ENCODE results near the gene STAB1.
A peak's percentile ranks its signal among the peaks of the same experiment; 100 is the strongest.
"Not testable (repeated sequence)": the region's sequence is repeated elsewhere in the genome, so short reads cannot be mapped to it uniquely, and the experiment has no call there.

The STAB1 gene

DNA sequence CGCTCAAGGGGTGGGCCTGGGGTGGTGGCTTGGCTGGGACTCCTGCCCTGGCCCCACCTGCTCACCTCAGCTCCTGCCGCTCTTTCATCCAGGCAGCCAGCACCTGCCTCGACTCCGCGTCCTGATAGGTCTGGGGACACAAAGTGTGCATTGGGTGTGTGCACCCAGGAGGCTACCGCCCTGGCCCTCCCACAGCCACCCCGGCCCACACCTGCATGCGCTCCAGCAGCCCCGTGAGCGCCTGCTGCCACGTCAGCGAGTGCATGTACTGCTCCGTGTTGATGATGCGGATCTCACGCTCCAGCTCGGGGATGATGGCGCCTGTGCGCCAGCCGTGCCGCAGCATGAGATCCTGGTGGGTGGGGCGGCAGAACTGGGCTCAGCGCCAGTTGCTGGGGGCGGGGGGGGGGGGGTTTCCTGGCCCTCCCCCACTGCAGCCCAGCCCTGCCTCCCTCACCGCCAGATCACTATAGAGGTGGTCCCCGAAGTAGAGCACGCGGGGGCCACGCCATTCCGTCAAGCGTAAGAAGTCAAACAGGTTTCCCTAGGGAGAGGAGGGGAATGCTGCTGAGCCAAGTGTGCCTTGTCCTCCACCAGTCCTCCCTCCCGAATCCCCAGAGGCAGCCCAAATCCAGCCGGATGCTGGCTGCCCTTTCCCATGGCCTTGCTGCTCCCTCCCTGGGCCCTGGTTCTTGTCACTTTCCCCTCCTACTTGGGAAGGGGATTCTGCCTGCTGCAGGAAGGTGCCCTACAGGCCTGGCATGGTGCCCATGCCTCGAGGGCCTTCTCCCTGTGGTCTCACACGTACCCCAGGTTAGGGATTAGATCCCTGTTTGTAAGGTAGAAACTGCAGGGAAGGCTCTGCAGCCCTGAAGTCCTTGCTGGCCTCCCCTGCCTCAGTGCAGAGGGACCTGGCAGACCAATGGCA lies 29.9 kb downstream of the STAB1 start:
- DNase-seq (ENCODE audit: low read depth) = no peak

DNA sequence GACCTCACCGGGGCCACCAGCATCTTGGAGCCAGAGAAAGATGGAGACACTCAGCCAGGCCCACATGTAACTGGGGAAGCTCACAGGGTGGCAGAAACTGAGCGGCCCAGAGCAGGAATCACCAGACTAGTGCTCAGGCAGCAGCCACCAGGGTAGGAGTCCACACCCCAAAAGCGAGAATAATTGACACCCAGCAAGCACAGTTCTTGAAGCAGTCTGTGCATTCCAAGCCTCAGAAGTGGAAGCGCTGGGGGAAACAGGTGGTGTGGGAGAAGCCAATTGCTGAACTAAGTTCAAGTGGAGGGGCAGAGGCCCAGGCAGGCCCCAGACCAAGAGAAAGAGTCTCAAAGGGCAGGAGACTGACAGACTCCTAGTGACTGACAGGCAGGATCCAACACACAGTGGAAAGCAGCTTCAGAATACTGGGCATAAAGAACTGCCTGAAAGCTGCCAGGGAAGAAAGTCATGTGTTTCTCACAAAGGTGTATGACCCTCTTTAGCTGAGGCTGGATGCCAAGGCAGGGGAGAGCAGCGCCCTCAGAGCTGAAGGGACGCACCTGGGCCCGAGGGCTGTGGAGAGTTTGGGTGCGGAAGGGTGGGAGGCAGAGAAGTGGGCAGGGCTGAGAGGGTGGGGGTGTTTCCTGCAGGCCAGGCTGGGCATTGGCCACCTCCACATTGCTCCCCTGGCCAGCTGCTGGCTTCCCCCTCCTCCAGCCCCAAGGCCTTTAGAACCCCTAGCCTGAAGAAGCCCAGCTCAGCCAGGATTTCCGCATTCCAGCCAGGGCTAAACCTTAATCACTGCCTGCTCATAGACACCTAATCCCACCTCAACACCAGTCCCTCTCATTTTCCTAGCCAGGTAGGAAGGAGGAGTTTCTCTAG lies 30.8 kb downstream of the STAB1 start:
- DNase-seq (ENCODE audit: low read depth) = no peak

DNA sequence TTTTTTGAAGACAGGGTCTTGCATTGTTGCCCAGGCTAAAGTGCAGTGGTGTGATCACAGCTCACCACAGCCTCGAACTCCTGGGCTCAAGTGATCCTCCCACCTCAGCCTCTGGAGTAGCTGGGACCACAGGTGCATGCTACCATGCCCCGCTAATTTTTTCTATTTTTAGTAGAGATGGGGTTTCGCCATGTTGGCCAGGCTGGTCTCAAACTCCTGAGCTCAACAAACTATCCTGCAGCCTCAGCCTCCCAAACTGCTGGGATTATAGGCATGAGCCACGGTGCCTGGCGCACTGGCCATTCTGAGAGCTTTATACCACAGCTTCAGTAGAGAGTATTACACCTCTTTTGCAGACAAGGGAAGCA lies 31.5 kb downstream of the STAB1 start:
- not testable (repeated sequence) for DNase-seq (ENCODE audit: low read depth)

DNA sequence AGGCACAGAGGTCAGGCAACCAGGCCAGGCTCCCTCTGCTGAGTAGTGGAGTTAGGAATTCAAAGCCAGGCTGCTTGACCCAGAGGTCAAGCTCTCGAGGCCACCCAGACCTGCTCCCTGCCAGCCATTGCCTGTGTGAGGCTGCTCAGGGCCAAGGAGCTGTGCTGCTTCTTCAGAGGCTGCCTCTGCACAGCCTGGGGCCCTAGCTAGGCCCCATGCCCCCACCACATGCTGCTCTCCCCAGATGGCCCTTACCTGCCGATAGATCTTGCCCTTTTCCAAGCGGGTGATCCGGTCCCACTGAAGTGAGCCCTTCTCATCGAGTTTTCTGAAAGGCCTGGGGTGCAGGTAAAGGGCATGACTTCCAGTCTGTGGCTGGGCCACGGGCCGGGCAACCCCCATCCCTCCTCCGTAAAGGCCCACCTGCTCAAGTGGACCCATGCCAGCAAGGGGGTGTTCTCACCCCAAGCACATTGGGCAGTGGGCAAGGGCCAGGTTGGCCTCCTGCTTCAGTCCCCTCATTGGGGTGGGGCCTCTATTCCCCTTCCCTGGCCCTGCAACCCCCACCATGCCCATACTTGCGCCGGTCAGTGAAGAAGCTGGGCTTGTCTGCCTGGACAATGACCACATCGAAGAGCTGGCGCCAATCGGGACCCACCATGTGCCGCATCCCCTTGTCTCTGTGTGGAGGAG lies 32.0 kb downstream of the STAB1 start:
- no peak for DNase-seq (ENCODE audit: low read depth)

DNA sequence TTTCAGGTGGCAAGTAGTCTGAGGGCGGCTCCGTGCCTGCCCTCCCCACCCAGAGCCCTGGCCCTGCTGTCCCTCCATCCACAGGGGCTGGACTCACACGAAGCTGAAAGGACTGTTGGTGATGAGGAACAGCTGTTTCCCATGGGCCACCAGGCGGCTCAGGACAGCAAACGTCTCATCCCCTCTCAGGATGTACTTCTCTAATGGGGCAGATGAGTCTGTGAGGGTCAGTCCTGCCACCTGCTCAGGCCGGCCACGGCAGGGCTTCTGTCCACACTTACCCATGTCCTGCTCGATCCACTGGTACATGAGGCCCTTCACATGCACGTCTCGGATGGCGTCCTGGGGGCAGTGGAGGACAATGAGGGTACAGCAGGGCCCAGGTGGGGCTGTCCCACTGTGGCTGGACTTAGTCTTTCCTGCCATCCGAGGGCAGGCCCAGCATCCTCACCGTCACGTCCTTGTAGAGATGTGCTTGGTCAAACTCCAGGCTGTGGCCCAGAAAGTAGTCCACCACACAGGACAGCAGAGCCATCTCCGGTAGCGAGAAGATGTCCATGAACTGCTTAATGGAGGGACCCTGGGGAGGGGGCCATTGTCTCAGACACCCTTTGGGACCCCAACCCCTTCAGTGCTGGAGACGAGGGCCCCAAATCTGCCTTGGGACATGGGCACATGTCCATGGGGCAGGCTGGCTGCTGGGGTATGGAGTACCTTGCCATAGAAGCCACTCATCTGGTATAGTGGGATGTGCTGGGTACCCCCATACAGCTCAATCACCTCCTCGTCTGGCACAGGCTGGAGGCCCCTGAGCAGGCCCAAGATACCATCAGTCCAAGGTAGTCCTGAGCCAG lies 32.8 kb downstream of the STAB1 start:
- DNase-seq (ENCODE audit: low read depth) = no peak

DNA sequence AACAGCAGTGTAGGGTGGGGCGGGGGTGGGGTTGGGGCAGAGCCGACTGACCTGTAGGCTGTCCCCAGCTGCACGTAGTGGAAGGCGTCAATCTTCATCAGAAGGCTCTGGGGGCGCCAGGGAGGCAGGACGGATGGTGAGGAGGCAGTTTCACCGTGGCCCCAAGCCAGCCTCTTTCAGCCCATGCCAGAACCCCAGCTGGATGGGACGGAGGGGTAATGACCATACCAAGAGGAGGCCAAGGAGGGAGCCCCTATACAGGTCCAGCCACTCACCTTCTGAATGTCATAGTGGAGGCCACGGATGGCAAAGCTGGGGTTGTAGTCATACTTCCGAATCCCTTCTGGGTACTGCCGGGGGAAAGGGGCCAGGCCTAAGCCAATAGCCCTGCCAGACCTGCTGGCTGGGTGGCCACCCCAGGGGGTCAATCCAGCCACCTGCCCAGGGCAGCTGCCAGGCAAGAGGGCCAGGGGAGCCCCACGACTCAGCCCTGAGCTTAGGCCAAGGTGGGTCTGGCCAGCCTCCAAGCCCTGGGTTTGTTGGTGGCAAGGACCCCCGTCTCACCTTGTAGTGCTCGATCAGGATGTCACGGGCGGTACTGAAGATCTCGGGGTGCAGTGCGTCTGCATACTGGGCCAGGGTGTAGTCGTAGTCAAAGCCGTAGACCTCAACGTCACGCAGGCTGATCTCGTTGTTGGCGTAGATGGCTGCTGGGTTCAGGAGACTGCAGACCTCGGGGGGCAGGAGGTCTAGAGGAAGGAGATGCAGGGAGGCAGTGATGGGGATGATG lies 33.6 kb downstream of the STAB1 start:
- DNase-seq (ENCODE audit: low read depth) = no peak

DNA sequence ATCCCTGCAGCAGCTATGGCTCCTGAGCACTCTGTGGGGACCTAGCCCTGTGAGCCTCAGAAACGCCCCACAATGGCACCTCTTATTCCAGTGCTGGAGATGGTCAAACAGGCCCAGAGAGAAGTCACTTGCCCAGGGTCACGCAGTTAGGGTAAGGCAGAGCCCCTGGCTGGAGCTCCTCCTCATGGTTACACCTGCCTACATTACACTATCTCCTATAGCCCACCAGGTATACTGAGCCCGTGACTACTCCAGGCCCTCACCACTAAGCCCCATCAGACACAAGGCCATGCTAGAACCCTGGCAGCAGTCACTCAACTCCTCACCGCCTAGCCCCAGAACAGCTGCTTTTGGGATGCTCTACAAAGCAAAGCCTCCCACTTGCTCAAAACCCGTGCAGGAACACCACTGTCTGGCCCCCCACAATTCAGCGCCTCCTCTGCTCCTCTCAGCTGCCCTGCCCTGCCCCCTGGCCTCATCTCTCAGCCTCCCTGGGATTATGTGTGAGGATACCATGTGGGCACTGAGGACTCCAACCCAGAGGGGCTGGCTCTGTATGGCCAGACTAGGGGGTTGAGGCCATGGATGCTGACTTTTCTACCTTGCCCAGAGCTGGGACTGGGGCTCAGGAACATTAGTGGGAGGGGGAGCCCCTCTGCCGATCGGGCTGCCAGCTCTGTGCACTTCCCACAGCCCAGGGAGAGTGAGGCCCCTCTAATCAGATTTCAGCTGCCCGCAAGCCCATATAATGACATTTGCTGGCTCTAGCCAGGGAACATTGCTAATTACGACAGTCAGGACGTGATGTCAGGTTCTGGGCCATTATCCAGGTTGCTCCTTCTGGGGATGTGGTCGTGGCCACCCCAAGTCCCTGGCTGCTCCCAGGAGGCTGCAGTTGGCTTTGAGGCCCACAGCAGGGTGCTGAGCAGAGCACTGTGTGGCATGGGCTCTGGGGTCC lies 34.5 kb downstream of the STAB1 start:
- no peak for DNase-seq (ENCODE audit: low read depth)

DNA sequence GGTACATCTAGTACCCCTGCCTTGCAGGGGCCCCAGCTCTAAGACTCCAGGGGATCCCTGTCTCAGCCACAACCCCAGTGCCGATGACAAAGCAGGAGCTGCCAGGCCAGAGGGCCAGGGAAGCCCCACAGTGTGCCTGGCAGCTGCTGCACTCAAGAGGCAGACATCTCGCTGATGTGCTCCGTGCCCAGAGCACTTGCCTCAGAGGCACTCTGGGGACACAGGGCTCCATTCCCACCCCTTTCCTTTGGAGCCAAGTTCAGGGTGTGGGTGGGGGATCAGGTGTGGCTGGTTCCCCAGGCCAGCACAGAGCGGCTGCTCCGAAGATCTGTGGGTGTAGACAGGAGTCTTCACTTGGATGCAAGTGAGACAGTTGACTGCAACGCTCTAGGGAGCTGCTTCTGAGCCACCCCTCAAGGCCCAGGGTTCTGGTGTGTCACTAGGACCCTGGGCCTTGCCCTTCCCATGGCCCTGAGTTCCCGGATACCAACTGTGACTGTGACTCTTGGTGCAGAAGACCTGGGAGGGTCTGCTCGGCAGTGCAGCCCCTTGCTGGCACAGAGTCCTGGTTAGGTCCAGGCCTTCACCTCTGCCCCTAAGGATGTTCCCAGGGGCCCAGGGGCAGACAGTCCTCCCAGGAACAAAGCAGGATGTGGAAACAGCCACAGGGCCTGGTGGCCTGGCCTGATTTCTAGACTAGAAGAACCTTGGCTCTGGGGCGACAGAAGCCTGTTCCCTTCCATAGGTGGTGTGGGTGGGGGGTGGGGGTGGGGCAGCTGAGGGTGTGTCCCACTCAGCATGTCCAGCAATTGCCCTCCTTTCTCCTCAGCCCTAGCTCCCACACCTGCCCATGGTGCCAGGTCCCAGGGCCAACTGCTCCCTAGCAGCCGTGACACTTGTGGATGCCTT lies 36.0 kb downstream of the STAB1 start:
- no peak for DNase-seq (ENCODE audit: low read depth)

DNA sequence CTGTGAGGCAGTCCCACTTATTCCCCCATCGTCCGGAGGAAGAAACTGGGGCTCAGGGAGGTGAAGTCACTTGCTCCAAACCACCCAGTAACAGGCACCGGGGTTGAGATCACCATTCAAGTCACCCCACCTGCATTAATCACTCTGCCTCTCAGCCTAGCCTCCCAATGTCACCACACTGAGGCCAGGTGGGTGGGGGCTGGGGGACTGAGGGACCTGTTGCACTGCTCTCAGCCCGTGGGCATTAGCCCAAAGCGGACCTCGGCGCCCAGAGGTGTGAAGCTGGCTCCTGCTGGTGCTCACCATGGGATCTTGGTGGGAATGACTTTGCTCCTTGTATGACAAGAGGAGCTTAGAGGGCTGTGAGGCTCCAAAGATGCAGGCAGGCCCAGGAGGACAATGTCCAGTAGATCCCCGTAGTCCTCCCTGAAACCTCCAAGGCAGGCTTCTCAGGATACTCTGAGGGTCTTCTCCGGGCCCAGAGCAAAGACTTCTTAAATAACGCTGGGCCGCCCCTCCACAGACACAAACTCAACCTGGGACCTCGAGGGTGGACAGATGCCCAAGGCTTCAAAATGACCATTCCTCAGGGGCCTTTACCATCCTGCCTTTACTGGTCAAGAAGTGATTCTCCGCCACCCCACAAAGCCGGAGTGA lies 36.9 kb downstream of the STAB1 start:
- DNase-seq (ENCODE audit: low read depth) = no peak

DNA sequence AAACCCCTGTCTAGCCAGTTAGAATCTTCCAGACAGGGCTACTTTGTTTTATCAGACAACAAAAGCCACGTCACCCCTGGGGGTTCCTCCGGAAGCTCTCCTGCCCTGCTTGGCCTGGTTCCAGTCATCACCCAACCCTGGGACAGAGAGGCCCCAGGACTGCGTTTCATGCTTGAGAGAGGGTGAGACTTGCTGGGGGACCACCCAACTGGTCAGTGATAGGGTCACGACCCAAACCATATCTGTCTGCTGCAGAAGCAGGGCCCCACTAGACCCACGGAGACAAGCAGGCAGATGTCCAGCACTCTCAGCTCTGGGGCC lies 37.3 kb downstream of the STAB1 start:
- peak; percentile 65 for DNase-seq (ENCODE audit: low read depth)

DNA sequence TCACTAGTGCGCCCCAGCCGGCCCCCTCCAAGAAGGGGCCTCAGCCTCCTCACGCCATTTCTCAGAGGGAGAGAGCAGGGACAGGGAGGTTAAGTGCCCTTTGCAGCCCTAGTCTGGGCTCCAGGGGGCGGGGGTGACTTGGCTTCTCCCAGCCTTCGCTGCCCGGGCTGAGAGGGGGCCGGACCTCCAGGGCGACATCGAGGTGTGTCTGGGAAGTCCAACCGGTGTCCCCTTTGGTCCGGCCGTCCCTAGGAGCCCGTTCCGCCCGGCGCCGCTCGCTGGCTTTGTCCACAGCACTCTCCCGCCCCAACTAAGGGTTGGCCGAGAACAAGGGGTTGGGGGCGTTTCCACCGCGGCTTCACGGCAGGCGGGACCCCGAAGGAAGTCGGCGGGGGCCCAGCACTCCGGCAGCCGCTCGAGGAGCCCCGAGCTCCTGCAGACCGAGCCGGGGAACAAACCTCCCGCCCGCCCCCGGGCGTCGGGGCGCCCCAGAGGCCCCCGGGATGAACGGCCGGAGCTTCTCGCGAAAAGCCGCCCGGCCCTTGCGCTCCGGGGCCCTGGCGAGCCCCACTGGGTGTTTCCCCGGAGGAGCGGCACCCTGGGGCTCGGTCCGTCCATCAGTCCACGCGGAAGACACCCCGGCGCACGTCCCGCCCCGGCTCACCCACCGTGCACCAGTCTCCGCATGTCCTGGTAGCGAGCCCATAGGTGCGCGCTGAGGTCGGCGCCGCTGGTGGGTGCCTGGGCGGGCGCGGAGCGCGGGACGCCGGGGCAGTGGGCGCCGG lies 37.9 kb downstream of the STAB1 start:
- DNase-seq (ENCODE audit: low read depth) = no peak

DNA sequence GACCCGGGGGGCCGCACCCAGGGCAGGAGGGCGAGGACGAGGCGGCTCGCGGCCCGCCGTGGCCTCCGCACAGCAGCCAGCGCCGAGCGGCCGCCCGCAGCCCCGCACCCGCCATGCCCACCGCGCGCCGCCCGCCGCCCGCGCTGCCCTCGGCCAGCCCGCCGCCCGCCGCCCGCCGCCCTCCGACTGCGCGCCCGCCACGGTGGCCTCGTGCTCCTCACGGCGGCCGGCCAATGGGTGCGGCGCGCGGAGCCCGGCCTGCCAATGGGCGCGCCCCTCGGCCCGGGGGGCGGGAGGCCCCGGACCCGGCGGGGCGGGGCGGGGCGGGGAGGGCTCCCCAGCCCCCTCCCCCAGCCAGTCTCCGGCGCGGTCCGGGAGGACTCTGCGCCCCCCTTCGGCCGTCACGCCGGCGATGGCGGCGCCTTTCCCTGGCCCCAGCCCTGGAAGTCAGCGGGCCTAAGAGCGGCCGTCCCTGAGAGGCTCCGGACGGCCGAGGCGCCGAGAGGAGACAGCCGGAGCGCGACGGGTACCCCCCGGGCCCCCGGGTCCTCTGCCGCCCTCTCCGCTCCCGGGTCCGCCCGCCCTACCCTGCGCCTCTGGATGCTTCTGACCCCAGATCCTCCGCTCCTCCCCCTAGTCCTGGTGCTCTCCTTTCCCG lies 38.6 kb downstream of the STAB1 start, which contains the start of gene NT5DC2:
Gene NT5DC2, minus strand, starts transcription at position 235 of the 658 bp plus-strand sequence. Its CDS starts 120 bp downstream, at position 115.
- peak; percentile 42 for DNase-seq (ENCODE audit: low read depth)

DNA sequence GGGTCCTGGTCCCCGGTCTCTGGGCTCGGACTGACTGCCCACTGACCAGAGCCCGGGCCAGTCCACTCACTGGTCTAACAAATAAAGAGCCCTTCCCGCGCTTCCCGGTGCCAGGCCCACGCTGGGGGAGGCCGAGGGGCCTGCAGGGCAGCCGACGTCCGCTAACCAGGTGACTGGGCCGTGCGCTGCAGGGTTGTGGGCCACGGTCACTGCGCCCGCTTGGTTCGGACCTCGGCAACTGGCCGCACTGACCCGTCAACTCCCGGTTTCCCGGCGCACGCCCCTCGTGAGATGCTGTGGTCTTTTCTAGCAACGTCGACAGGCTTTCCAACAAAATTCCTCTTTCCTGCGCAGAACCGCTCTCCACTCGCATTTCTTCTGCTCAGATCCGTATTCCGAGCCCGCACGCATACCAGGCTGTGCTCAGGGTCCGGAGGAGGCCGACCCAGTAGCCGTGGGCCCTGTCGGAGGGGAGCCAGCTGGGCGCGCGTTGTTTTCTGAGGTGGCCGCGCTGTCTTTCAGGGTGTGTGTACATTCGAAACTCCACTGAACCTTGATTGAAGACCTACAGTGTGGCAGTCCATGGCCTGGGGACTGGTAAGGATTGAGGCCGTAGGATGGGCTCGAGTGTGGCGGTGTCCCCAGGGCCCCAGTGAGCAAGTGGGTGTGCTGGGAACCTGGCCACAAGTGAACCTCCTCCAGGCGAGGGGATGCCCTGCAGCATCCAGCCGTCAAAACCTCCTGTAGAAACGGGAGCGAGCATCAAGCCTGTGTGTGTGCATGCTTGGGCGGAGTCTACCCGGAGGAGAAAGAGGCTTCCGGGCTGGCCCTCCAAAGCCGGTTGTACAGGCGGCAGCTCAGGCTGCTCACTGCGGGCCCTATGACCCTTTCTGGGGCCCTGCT lies 39.4 kb downstream of the STAB1 start:
- DNase-seq (ENCODE audit: low read depth) = no peak

DNA sequence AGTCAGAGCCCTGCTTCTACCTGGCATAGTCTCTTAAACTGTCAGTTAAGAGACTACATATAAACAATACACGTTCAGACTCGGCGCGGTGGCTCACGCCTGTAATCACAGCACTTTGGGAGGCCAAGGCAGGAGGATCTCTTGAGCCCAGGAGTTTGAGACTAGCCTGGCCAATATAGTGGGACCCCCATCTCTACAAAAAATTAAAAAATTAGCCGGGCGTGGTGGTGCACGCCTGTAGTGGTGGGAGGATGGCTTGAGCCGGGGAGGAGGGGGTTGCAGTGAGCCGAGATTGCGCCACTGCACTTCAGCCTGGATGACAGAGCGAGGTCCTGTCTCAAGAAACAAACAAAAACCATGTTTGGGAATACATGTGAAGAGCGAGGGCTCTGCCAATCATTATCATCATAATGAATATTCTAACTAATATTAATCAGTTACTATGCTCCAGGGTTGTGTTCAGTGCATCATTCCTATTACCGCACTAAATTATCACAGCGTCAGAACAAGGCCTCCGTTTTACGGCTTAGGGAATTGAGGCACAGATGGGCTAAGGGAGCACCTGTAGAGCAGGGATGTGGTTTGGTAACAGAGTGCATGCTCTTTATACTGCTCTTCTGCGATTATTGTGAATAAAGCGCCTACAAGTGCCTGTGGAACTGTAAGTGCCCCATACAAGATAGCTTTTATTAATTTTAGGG lies 40.4 kb downstream of the STAB1 start:
- DNase-seq (ENCODE audit: low read depth) = no peak

DNA sequence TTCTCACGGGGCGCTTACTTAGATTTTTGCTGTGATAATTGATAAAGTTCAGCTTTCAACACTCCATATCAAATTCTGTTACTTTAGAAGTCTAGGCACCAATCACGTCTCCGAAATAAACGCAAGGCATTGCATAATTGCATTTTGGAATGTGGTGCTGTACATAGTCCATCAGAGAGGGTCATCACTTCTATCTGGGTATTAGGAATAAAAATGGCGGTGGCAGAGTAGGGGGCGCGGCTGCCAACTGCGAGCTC lies 40.9 kb downstream of the STAB1 start:
- DNase-seq (ENCODE audit: low read depth) = no peak
